ENCODE data around the gene MZT2A.
"Not testable (repeated sequence)": the region's sequence is repeated elsewhere in the genome, so short reads cannot be mapped to it uniquely, and the experiment has no call there.

Gene MZT2A

GRCh38 chr2:131490616-131491468 is 1.4 kb downstream of the MZT2A start:
- DNase-seq, result not testable (repeated sequence)

- no peak for DNase-seq
These were observed 3.6 kb downstream of the MZT2A start for GRCh38 chr2:131488306-131489205.

- DNase-seq, result not testable (repeated sequence)
These were observed 5.8 kb downstream of the MZT2A start for GRCh38 chr2:131486201-131486902.

- DNase-seq, result not testable (repeated sequence)
These were observed 7.2 kb downstream of the MZT2A start for GRCh38 chr2:131484906-131485460.

GRCh38 chr2:131483981-131484820 is 8.0 kb downstream of the MZT2A start:
- DNase-seq, result not testable (repeated sequence)

- DNase-seq, result not testable (repeated sequence)
These were observed 9.6 kb downstream of the MZT2A start for GRCh38 chr2:131482506-131483155.

- DNase-seq, result not testable (repeated sequence)
These were observed 11.8 kb downstream of the MZT2A start for GRCh38 chr2:131480351-131480750.

GRCh38 chr2:131478850-131479461 is 13.2 kb downstream of the MZT2A start:
- DNase-seq, result not testable (repeated sequence)

GRCh38 chr2:131478074-131478849 is 13.9 kb downstream of the MZT2A start:
- DNase-seq, result not testable (repeated sequence)

- not testable (repeated sequence) for DNase-seq
These were observed 15.0 kb downstream of the MZT2A start for GRCh38 chr2:131477227-131477626.

GRCh38 chr2:131476363-131476762 is 15.8 kb downstream of the MZT2A start:
- not testable (repeated sequence) for DNase-seq

- DNase-seq, result no peak
These were observed 16.4 kb downstream of the MZT2A start, which contains the start of gene TUBA3D for GRCh38 chr2:131475831-131476230. TSS of gene TUBA3D (plus strand) at chr2:131476119. CDS start at chr2:131476200, 81 bp downstream.

- not testable (repeated sequence) for DNase-seq
These were observed 18.9 kb downstream of the MZT2A start for GRCh38 chr2:131473266-131473665.

- DNase-seq, result not testable (repeated sequence)
These were observed 20.6 kb downstream of the MZT2A start for GRCh38 chr2:131471624-131472023.

- DNase-seq, result not testable (repeated sequence)
These were observed 21.3 kb downstream of the MZT2A start for GRCh38 chr2:131470944-131471343.

- DNase-seq, result not testable (repeated sequence)
These were observed 24.5 kb downstream of the MZT2A start for GRCh38 chr2:131467722-131468121.

GRCh38 chr2:131454914-131455313 is 37.3 kb downstream of the MZT2A start:
- not testable (repeated sequence) for DNase-seq

- DNase-seq, result not testable (repeated sequence)
These were observed 40.8 kb downstream of the MZT2A start for GRCh38 chr2:131451265-131451949.

- DNase-seq, result not testable (repeated sequence)
These were observed 44.2 kb downstream of the MZT2A start for GRCh38 chr2:131447981-131448380.
